ENCODE data around the gene HOXA5. TPM values are rescaled to one million over a fixed set of nuclear protein-coding genes. Genes with fewer than 3 reads are reported as not detected.

Gene HOXA5
- total RNA-seq, 6 experiments from 2014 or later: 0.18 to 1.5 (median 0.65) TPM

DNA sequence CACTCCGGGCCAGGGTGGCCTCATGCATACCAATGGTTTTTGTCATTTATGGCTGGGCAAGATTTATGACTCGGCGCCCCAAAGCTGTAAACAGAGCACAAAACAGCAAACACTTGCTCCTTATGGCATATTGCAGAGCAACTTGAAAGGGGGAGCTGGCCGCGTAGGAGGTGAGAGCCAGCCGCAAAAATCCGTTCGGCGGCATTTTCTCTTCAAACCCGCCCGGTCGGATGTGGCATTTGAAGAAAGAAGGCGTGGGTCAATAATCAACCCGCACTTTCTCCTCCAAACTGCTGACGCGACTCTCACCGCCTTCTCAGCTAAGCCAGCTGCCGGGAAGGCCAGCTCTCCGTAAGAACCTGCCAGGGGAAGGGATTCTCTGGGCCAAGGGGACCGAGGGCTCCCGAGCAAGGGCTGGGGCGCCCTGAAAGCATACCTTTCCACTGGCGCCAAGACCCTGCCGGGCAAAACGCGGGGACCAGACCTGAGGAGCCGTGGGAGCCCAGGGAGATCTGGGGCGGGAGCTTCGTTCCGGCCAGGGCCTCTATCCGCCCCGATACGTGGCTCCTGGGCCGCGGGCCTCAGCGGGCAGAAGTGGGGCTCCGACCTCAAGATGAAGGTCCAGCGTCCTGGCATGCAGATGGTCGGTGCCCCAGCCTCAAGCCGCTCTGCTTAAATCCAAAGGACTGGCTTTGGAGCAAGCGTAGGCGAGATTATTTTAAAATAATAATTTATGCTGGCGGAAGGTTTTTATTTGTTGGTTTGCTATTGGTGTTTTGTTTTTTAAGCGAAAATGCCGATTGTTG, 28.1 kb downstream of the HOXA5 start:
- H3K4me1 ChIP-seq: peaks cover 0 to 4% (median 0%) of the 10 kb centered on the region in 4 donors
- TF ChIP-seq, protein P1, sequence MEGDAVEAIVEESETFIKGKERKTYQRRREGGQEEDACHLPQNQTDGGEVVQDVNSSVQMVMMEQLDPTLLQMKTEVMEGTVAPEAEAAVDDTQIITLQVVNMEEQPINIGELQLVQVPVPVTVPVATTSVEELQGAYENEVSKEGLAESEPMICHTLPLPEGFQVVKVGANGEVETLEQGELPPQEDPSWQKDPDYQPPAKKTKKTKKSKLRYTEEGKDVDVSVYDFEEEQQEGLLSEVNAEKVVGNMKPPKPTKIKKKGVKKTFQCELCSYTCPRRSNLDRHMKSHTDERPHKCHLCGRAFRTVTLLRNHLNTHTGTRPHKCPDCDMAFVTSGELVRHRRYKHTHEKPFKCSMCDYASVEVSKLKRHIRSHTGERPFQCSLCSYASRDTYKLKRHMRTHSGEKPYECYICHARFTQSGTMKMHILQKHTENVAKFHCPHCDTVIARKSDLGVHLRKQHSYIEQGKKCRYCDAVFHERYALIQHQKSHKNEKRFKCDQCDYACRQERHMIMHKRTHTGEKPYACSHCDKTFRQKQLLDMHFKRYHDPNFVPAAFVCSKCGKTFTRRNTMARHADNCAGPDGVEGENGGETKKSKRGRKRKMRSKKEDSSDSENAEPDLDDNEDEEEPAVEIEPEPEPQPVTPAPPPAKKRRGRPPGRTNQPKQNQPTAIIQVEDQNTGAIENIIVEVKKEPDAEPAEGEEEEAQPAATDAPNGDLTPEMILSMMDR (IDR thresholded peaks at IDR 0.05): no peak
- no peak for TF ChIP-seq POLR2A (IDR thresholded peaks at IDR 0.05)
- intact Hi-C loops (cut with DNase I): no loop called here
- peak overlapping the region; percentile 6 to 30 (median 12) for H3K4me3 ChIP-seq
- DNase-seq (no peak), ATAC-seq (peak in 1 of 4 donors; percentile 6)
- H3K27me3 ChIP-seq: peaks cover 0 to 14% of the 10 kb centered on the region in 2 donors
- H3K27ac ChIP-seq: peak overlapping the region; percentile 50 to 81 (median 59)
- 34% methylated on average over 22 of the region's 45 CpGs for WGBS (ENCODE audit: insufficient coverage, low coverage, low lambda C conversion rate, missing lambda C conversion rate)
- no peaks in the 10 kb centered on the region for H3K9me3 ChIP-seq
- no peaks in the 10 kb centered on the region for H3K36me3 ChIP-seq

DNA sequence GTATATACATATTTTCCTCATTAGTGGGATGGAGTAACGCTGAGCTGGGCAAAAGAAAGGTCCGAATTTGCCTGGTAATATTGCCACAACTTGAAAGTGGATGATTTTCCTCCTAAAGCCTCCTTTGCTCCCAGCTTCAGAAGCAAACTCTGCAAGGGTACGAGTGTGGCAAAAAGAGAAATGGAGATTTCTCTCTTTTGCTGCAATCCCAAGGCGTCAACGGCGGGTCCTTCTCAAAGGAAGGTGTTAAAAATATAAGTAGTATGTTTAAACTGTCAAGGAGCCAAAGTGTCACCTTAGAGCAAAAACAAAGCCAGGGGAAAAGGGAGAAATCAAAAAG, 28.6 kb downstream of the HOXA5 start:
- no peaks in the 10 kb centered on the region for H3K36me3 ChIP-seq
- TF ChIP-seq POLR2A (IDR thresholded peaks at IDR 0.05): no peak
- TF ChIP-seq, protein P1 (IDR thresholded peaks at IDR 0.05): no peak
- peaks cover 0 to 16% of the 10 kb centered on the region in 2 donors for H3K27me3 ChIP-seq
- H3K4me3 ChIP-seq: peak overlapping the region; percentile 6 to 30 (median 12)
- intact Hi-C loops (cut with DNase I): no loop called here
- ATAC-seq (no peak), DNase-seq (no peak)
- H3K4me1 ChIP-seq: peaks cover 0 to 4% (median 0%) of the 10 kb centered on the region in 4 donors
- H3K9me3 ChIP-seq: no peaks in the 10 kb centered on the region
- peak overlapping the region; percentile 50 to 81 (median 59) for H3K27ac ChIP-seq
- WGBS (ENCODE audit: insufficient coverage, low coverage, low lambda C conversion rate, missing lambda C conversion rate): 27% methylated on average over 6 of the region's 6 CpGs

DNA sequence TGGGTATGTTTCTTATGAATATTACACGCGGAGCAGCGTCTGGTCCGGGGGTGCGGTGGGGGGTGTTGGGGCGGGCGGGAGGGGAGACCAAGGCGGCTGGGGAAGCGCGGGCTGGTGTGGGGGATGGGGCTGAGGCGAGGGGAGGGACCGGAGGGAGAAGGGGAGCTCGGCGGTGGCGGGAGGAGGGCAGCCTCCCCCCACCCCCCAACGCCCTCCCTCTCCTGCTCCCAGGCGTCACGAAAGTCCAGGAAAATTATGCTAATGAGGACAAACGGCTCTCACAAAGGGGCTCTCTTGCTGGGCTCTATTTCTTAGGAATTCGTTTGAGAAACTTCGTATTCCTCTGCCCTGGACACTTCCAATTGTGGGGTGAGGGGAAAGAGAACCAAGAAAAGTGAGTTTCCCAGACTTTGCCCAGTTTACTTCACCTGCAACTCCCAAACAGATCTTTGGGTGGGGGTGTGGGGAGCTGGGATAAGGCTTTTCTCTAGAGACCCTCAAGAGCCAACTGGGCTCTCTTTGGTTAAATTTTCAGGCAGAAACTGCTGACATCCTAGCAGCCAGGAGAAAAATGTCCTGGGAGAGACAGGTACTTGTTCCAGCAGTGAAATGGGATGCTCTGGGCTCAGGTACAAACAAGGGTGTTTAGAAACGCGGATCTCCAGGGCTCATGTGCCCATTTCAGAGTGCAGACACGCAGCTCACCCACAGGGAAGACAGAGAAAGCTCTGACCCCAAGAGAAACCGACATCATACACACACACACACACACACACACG, 29.3 kb downstream of the HOXA5 start:
- peak; percentile 19 to 61 (median 52) for ATAC-seq
- Histone ChIP-seq H3K4me3 (peak overlapping the region; percentile 27 to 40 (median 31)), H3K36me3 (no peaks in the 10 kb centered on the region), H3K9me3 (no peaks in the 10 kb centered on the region), H3K4me1 (peaks cover 0 to 4% (median 0%) of the 10 kb centered on the region in 4 donors), H3K27ac (peak overlapping the region; percentile 60 to 83 (median 60)), H3K27me3 (peaks cover 0 to 16% of the 10 kb centered on the region in 2 donors)
- DNase-seq: peak in 1 of 3 donors; percentile 58
- intact Hi-C loops (cut with DNase I): no loop called here
- TF ChIP-seq POLR2A (IDR thresholded peaks at IDR 0.05): no peak
- TF ChIP-seq, protein P1 (IDR thresholded peaks at IDR 0.05): no peak
- 16% methylated on average over 21 of the region's 26 CpGs for WGBS (ENCODE audit: insufficient coverage, low coverage, low lambda C conversion rate, missing lambda C conversion rate)

DNA sequence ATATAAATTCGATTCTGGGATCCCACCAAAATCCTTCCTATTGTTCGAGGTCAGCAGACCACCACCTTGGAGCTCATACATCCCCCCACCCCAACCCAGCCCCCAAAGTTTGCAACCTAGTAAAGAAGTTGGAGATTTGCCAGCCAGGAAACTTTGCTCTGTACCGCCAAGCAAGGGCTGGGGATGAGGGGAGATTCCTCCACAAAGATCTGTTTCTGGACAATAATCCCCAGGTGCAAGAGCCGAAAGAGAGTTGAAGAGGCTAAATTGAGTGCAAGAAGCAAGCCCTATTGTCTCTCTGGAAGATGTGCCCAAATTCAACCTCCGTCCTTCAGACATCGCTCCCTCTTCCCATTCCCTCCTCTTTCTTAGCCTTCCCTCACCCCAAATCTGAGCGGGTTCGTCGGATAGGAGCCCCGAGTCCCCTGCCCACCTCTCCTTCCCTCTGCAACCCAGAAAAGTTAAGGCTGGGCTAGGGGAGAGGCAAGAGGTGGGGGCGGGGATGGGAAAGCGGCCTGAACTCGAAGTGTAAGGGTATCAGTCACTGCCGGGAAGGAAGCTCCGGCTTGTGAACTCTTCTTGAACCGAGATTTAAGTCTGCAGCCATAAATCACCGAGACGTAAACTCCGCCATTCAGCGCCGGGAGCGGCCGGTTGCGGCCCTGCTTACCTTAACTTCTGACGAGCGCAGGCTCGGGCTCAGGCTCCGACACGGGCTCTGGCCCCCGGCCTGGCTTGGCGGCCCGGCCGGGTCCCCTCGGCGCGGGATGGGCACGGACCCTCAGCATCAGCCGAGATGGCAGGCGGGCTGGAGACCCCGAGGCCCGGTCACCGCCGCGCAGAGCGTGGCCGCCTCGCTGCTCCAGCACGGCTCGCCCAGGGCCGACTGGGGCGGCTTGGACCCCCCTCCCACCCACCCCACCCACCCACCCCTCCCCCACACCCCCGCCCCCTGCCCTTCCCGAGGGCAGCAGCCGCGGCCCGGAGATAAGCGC, 30.2 kb downstream of the HOXA5 start:
- Histone ChIP-seq H3K4me3 (peak overlapping the region; percentile 27 to 40 (median 31)), H3K27ac (peak overlapping the region; percentile 60 to 83 (median 60)), H3K9me3 (no peaks in the 10 kb centered on the region), H3K4me1 (peaks cover 0 to 4% (median 0%) of the 10 kb centered on the region in 4 donors), H3K36me3 (no peaks in the 10 kb centered on the region), H3K27me3 (peaks cover 0 to 15% of the 10 kb centered on the region in 2 donors)
- DNase-seq: peak; percentile 61 to 69 (median 63)
- peak; percentile 48 to 59 (median 52) for ATAC-seq
- TF ChIP-seq, protein P1 (IDR thresholded peaks at IDR 0.05): no peak
- peak; percentile 34 for TF ChIP-seq POLR2A (IDR thresholded peaks at IDR 0.05)
- intact Hi-C loops (cut with DNase I): no loop called here
- WGBS (ENCODE audit: insufficient coverage, low coverage, low lambda C conversion rate, missing lambda C conversion rate): 29% methylated on average over 18 of the region's 57 CpGs
